K562 (cell line): ENCODE measurements around the gene IRF3. TPM values are rescaled to one million over a fixed set of nuclear protein-coding genes. Genes with fewer than 3 reads are reported as not detected.

ENCODE experiments used
- ASH1L ChIP-seq: fragments of 450-650 bp; IDR thresholded peaks from 2 replicates; pipeline ENCODE4 v1.6.1; 2018; ENCODE audit warnings: borderline replicate concordance, mild to moderate bottlenecking, low read depth; ENCODE audit not compliant: partially characterized antibody
- BMI1 ChIP-seq: fragments of 150-350 bp; IDR thresholded peaks from 2 replicates; pipeline ENCODE4 v1.6.1; 2014; ENCODE audit warnings: low read length
- CBX1 ChIP-seq: sonication (generic); IDR thresholded peaks from 2 replicates; pipeline ENCODE4 v1.6.1; 2016; ENCODE audit warnings: antibody characterized with exemption, low read depth, mild to moderate bottlenecking
- DACH1 ChIP-seq: fragments of 450-650 bp; IDR thresholded peaks from 2 replicates; pipeline ENCODE4 v1.6.1; 2018; ENCODE audit not compliant: partially characterized antibody
- EP300 ChIP-seq: IDR thresholded peaks from 2 replicates; pipeline ENCODE4 v1.6.1; 2012; ENCODE audit warnings: low read length, improper control_type of control experiment
- FOXJ2 ChIP-seq: fragments of 200-800 bp; sonication (Bioruptor generic); IDR thresholded peaks from 2 replicates; pipeline ENCODE4 v1.6.1; 2016; ENCODE audit warnings: missing genetic modification characterization, missing compliant biosample characterization
- HLTF ChIP-seq: fragments of 450-650 bp; IDR thresholded peaks from 2 replicates; pipeline ENCODE4 v1.6.1; 2016
- MCM3 ChIP-seq: fragments of 450-650 bp; IDR thresholded peaks from 2 replicates; pipeline ENCODE4 v1.6.1; 2016
- MCM7 ChIP-seq, 2 experiments: fragments of 450-650 bp; IDR thresholded peaks; 2 replicates each; pipeline ENCODE4 v1.6.1; 2016 to 2018
- NCOR1 ChIP-seq: fragments of 450-650 bp; IDR thresholded peaks from 2 replicates; pipeline ENCODE4 v1.6.1; 2016; ENCODE audit warnings: mild to moderate bottlenecking, moderate library complexity
- NKRF ChIP-seq: fragments of 450-650 bp; IDR thresholded peaks from 2 replicates; pipeline ENCODE4 v1.6.1; 2016; ENCODE audit warnings: borderline replicate concordance
- PCBP2 ChIP-seq: fragments of 200-400 bp; formaldehyde crosslinking; IDR thresholded peaks from 2 replicates; pipeline ENCODE4 v1.6.1; 2018; ENCODE audit warnings: low read length, low read depth, mild to moderate bottlenecking, moderate library complexity; ENCODE audit not compliant: poor library complexity, severe bottlenecking
- POLR2G ChIP-seq: fragments of 200-400 bp; formaldehyde crosslinking; IDR thresholded peaks from 2 replicates; pipeline ENCODE4 v1.6.1; 2017; ENCODE audit warnings: low read depth, mild to moderate bottlenecking, antibody characterized with exemption, low read length, moderate library complexity
- RBM39 ChIP-seq: fragments of 200-400 bp; formaldehyde crosslinking; optimal IDR thresholded peaks from 2 replicates; pipeline ENCODE3; 2018; ENCODE audit warnings: low read depth, low read length
- SIN3B ChIP-seq: fragments of 450-650 bp; IDR thresholded peaks from 2 replicates; pipeline ENCODE4 v1.6.1; 2017; ENCODE audit warnings: low read depth, mild to moderate bottlenecking, moderate library complexity
- SMARCA5 ChIP-seq: fragments of 450-650 bp; IDR thresholded peaks from 2 replicates; pipeline ENCODE4 v1.6.1; 2016
- SREBF2 ChIP-seq: sonication (generic); formaldehyde crosslinking; IDR thresholded peaks from 2 replicates; pipeline ENCODE4 v1.4.0; 2020; ENCODE audit warnings: mild to moderate bottlenecking, missing genetic modification reagents
- SRSF1 ChIP-seq: fragments of 200-400 bp; formaldehyde crosslinking; IDR thresholded peaks from 2 replicates; pipeline ENCODE4 v1.6.1; 2017; ENCODE audit warnings: mild to moderate bottlenecking, low read depth, low read length, moderate library complexity
- TAF9B ChIP-seq: fragments of 450-650 bp; IDR thresholded peaks from 2 replicates; pipeline ENCODE4 v1.6.1; 2018; ENCODE audit warnings: mild to moderate bottlenecking; ENCODE audit not compliant: partially characterized antibody
- TRIM28 ChIP-seq: fragments of 450-650 bp; IDR thresholded peaks from 2 replicates; pipeline ENCODE4 v1.6.1; 2017
- ZBTB12 ChIP-seq: fragments of 250-450 bp; sonication (Bioruptor Pico); IDR thresholded peaks from 2 replicates; pipeline ENCODE4 v1.4.0; 2020
- ZBTB9 ChIP-seq: fragments of 450-650 bp; formaldehyde crosslinking; IDR thresholded peaks from 2 replicates; pipeline ENCODE4 v1.4.0; 2020; ENCODE audit warnings: mild to moderate bottlenecking, moderate library complexity
- ZKSCAN8 ChIP-seq: fragments of 200-800 bp; sonication (Bioruptor generic); IDR thresholded peaks from 2 replicates; pipeline ENCODE4 v1.6.1; 2016; ENCODE audit warnings: missing genetic modification characterization, missing compliant biosample characterization
- ZNF197 ChIP-seq: fragments of 200-800 bp; sonication (Bioruptor generic); IDR thresholded peaks from 2 replicates; pipeline ENCODE4 v1.6.1; 2016; ENCODE audit warnings: low read depth, missing genetic modification characterization, missing compliant biosample characterization
- ZNF282 ChIP-seq: sonication (generic); formaldehyde crosslinking; IDR thresholded peaks from 2 replicates; pipeline ENCODE4 v1.8.1; 2023; ENCODE audit warnings: missing genetic modification reagents
- ZNF830 ChIP-seq: fragments of 250-450 bp; sonication (Bioruptor Pico); IDR thresholded peaks from 2 replicates; pipeline ENCODE4 v1.5.0; 2021; ENCODE audit warnings: mild to moderate bottlenecking
- polyA plus RNA-seq, 8 experiments: library from polyadenylated mRNA; depleted of rRNA in 4 of 8; stranded (reverse) in 5 of 8; unstranded in 3 of 8; fragments of >200 nt; fragmentation: Nextera tagmentation in 2 of 8; fragmentation: Illumina TruSeq in 1 of 8; extraction: Ambion mirVana in 2 of 8; extraction: Trizol in 1 of 8; gene quantifications; 2 replicates each; pipeline versions ENCODE4 v1.2.1 to v1.2.3, GENCODE V29; 2011 to 2014; ENCODE audit warnings: inconsistent platforms in 1 of 8, missing spikeins in 1 of 8
- total RNA-seq, 7 experiments: library from RNA; depleted of rRNA in 6 of 7; stranded (reverse); fragments of >200 nt in 6 of 7; fragmentation: Illumina TruSeq in 2 of 7; extraction: Trizol in 2 of 7; gene quantifications; 2 replicates each; pipeline versions ENCODE4 v1.2.1 to v1.2.3, GENCODE V29; 2011 to 2021; ENCODE audit warnings: low replicate concordance in 1 of 7
- TF ChIP-seq, protein P1 (sequence below): fragments of 450-650 bp; formaldehyde crosslinking; IDR thresholded peaks from 2 replicates; pipeline ENCODE4 v1.4.0; 2022; ENCODE audit warnings: mild to moderate bottlenecking, moderate library complexity

Gene IRF3
- total and polyA plus RNA-seq, 9 of the 15 experiments (the other 6 are each of a cell fraction or from before 2014, with no cell fraction given) = 7.5 to 145 (median 65.4) TPM

GRCh38 chr19:49712397-49712859 lies 46.8 kb upstream of the IRF3 start (continued):
- TF ChIP-seq CBX1 = no peak
- TF ChIP-seq SIN3B = no peak
- no peak for TF ChIP-seq ZKSCAN8 (CRISPR knock-in tag)
- no peak for TF ChIP-seq DACH1
- TF ChIP-seq RBM39 = no peak
- no peak for TF ChIP-seq NCOR1
- no peak for TF ChIP-seq SRSF1
- TF ChIP-seq ZNF197 = no peak
- no peak for TF ChIP-seq ZNF830
- TF ChIP-seq, protein P1, sequence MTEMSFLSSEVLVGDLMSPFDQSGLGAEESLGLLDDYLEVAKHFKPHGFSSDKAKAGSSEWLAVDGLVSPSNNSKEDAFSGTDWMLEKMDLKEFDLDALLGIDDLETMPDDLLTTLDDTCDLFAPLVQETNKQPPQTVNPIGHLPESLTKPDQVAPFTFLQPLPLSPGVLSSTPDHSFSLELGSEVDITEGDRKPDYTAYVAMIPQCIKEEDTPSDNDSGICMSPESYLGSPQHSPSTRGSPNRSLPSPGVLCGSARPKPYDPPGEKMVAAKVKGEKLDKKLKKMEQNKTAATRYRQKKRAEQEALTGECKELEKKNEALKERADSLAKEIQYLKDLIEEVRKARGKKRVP (CRISPR knock-in tag) = no peak
- peak; percentile 93 for TF ChIP-seq HLTF
- no peak for TF ChIP-seq MCM3
- TF ChIP-seq MCM7 (IDR thresholded peaks at IDR 0.05) = no peak
- no peak for TF ChIP-seq ASH1L
- no peak for TF ChIP-seq ZBTB9 (CRISPR knock-in tag)
- TF ChIP-seq PCBP2 = no peak
- TF ChIP-seq BMI1 = no peak
- TF ChIP-seq FOXJ2 (tag) = no peak
- TF ChIP-seq ZNF282 (CRISPR knock-in tag) = no peak
- TF ChIP-seq NKRF = no peak
- peak; percentile 7; the same call in 1 of the 2 replicates for TF ChIP-seq EP300
- TF ChIP-seq SMARCA5 = 0 out of 2 replicates have a peak, but pooled peaks have one; percentile 35
- TF ChIP-seq SREBF2 (CRISPR knock-in tag) = no peak
- no peak for TF ChIP-seq ZBTB12 (CRISPR knock-in tag)
- TF ChIP-seq TRIM28 = no peak
- no peak for TF ChIP-seq POLR2G
- no peak for TF ChIP-seq TAF9B
